ENCODE measurements around the gene DEPDC1. TPM values are rescaled to one million over a fixed set of nuclear protein-coding genes. Genes with fewer than 3 reads are reported as not detected.
A peak's percentile ranks its signal among the peaks of the same experiment; 100 is the strongest.
"Not testable (repeated sequence)": the region's sequence is repeated elsewhere in the genome, so short reads cannot be mapped to it uniquely, and the experiment has no call there.

The DEPDC1 gene, protein sequence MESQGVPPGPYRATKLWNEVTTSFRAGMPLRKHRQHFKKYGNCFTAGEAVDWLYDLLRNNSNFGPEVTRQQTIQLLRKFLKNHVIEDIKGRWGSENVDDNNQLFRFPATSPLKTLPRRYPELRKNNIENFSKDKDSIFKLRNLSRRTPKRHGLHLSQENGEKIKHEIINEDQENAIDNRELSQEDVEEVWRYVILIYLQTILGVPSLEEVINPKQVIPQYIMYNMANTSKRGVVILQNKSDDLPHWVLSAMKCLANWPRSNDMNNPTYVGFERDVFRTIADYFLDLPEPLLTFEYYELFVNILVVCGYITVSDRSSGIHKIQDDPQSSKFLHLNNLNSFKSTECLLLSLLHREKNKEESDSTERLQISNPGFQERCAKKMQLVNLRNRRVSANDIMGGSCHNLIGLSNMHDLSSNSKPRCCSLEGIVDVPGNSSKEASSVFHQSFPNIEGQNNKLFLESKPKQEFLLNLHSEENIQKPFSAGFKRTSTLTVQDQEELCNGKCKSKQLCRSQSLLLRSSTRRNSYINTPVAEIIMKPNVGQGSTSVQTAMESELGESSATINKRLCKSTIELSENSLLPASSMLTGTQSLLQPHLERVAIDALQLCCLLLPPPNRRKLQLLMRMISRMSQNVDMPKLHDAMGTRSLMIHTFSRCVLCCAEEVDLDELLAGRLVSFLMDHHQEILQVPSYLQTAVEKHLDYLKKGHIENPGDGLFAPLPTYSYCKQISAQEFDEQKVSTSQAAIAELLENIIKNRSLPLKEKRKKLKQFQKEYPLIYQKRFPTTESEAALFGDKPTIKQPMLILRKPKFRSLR
- 0.27 TPM for total RNA-seq

DNA sequence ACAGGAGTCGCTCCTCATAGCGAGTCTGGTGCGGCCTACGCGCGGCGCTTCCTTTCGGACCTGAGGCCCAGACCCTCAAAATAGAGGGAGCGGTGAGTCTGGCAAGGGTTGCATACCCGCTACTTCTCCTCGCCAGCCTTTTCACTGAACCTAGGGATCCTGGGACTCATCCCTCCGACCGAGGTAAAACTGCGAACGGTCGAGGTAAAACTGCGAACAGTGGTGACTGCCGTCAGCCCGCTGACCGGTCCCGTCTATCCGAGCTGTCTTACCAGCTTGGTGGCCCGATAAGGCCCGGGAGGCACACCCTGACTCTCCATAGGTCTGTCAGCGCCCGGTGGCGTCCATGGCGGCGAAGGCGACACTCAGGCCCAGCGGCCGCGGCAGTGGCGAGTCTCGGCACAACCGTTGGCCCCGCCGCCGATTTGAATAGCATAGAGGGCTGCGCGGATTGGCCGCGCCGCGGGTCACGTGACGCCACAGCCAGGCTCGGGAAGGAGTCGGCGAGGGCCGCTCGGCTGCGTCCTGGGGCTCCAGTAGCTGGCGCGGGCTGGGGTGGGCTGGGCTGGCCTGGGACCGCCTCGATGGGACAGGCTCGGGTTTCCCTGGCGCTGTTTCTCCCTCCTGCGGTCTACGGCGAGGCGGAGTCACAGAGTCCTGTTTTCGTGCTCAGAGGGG lies at the start of gene DEPDC1:
DEPDC1 (minus strand) TSS at position 403 of the 678 bp plus-strand sequence; CDS start at position 320, 83 bp downstream.
- DNase-seq (ENCODE audit: low spot score) (peak; percentile 96), ATAC-seq (peak; percentile 100)
- intact Hi-C loops (cut with DNase I): no loop called here

DNA sequence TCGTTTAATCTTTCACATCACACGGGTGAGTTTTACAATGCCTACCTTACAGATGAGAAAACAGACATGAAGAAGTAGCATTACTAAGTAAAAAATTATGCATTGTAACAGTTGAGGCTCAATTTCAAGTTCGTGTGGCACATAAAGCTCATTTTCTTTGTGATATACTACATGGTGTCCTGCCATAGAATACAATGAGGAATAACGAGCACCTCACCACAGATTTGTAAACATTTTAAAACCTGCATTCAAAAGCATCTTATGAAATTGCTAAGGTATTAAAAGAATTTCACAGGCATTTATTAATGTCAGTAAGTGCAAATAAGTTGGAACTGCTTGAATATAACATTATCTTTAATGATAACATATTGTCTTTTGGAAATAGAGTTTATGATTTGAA lies 47.8 kb upstream of the DEPDC1 start:
- no peak for ATAC-seq
- no peak for DNase-seq (ENCODE audit: low spot score)
- intact Hi-C loops (cut with DNase I): no loop called here

DNA sequence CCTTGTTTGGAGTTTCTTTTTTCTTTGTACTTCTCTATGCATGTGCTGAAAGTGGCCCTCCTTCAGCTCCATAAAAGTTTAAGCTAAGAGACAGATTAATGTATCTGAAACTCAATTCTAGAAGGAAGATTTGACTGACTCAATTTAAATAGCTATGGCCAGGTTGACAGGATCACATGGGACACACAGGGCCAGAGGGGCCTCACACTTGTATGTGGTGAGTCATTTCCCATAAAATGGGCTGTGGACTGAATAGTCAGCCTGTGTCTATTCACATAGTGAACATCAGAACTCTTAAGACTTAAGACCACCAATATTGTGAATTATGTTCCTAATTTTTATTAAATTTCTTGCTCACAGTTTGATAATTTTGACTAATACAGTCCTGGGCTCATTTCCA lies 45.7 kb upstream of the DEPDC1 start:
- ATAC-seq (no peak), DNase-seq (ENCODE audit: low spot score) (no peak)
- intact Hi-C loops (cut with DNase I): no loop called here

DNA sequence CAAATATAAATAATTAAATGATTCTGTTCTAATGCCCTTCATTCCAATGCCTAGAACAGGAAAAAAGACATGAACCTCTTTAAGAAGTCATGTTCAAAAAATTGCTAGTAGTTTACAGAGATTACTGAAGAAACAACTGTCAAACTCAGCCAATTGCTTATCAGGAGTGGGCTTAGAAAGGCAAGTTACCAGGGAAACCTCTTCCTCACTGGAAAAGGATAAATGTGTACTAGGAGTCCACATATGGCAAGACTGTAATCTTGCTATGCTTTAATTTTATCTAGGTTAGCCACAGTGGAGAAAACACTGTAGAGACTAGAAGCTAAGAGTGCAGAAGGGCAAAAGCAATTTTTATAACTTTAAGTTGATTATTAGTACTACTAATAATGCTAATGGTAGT lies 42.1 kb upstream of the DEPDC1 start:
- intact Hi-C loops (cut with DNase I): no loop called here
- ATAC-seq (no peak), DNase-seq (ENCODE audit: low spot score) (no peak)

DNA sequence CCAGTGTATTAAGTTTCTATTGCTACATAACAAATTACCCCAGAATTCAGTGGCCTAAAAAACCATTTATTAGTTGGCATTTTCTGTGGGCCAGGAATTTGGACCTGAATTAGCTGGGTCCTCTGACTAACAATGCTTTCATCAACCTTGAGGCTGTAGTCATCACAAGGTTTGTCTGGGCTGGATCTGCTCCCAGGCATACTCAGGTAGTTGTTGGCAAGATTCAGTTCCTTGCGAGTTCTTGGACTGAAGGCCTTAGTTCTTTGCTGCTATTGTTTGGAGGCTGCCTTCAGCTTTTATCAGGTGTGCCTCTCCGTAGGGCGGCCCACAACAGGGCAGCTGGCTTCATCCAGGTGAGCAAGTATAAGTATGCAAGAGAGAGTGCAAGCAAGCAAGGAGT lies 31.4 kb upstream of the DEPDC1 start:
- intact Hi-C loops (cut with DNase I): no loop called here
- DNase-seq (ENCODE audit: low spot score): no peak
- no peak for ATAC-seq

DNA sequence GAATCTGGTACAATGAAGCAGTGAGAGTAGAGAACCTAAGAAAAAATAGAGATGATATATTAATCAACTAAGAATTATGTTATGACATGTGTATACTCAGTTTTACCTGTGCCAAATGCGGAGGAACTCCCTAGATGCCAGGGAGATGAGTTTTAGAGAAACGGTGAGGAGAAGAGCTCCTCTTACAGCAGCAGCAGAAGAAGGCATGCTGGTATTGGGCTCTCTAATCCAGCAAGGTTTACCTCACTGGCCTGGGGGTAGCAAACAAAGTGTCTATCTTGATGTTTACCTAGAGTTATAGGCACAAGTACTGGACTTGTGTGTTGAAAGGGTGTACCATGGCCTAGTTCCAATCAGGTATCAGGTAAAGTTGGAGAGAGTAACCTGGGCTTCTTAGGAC lies 28.9 kb upstream of the DEPDC1 start:
- no peak for DNase-seq (ENCODE audit: low spot score)
- ATAC-seq: no peak
- intact Hi-C loops (cut with DNase I): no loop called here

DNA sequence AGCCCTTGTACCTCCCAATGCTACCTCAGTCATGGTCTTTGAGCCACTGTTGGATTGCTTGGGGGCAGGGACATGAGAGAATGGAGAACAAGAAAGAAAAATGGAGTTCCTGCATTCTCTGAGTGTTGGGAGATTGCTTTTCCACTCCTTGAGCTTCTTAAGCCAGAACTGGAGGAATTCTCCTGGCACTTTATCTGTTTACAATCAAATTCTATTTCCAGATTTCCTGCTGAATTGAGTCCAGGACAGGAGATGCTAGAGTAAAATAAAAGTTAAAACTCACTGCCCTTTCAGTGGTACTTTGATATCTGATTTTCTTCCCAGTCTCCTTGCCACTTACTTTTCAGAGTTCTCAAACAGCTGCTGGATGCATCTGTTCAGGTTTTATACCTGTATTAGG lies 24.4 kb upstream of the DEPDC1 start:
- DNase-seq (ENCODE audit: low spot score): no peak
- no peak for ATAC-seq
- intact Hi-C loops (cut with DNase I): no loop called here

DNA sequence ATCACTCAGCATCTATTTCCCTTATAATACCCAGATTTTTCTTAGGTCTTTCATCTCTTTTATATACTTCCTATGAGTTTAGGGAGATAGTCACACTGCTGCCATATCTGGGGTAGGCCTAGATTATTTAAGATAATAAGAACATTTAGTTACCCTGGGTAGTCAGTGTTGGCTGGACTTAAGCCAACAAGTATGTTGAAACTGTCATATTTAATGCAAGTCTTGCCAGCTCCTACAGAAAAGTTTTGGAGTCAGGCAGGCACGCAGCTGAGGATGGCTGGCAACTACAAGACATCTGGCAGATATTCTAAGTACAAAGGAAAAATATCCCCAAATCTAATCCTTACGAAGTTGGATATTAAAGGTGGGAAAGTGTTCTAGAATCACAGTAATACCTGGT lies 19.2 kb upstream of the DEPDC1 start:
- DNase-seq (ENCODE audit: low spot score): no peak
- intact Hi-C loops (cut with DNase I): no loop called here
- no peak for ATAC-seq

DNA sequence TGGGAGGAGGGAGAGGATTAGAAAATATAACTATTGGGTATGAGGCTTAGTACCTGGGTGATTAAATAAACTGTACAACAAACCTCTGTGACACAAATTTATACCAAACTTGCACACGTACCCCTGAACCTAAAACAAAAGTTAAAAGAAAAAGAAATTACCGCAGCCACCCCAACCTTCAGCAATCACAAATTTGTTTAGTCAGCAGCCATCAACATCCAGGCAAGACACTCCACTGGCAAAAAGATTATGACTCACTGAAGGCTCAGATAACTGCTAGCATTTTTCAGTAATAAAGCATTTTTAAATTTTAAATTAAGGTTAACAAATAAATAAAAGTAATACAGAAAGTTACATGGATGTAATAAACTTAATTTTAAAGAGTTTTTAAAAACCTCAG lies 14.4 kb upstream of the DEPDC1 start:
- no peak for DNase-seq (ENCODE audit: low spot score)
- ATAC-seq: no peak
- intact Hi-C loops (cut with DNase I): no loop called here

DNA sequence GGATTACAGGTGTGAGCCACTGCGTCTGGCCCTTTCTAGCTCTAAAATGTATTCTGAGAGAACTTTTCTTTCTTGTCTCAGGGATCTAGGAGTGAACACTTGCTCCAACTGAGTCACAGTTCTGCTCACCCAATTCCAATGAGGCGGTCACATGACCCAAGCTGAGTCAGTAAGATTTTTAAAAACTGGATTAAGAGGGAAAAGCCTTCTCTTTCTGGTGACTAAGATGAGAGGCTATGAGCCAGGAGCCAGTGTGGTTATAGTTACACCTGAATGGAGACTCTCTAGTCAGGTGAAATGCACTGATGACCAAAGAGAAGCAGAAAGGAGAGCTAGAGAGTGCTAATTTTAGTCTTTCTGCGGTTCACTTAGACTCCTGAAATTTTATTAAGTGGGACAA lies 9.5 kb upstream of the DEPDC1 start:
- intact Hi-C loops (cut with DNase I): no loop called here
- DNase-seq (ENCODE audit: low spot score) (no peak), ATAC-seq (no peak)

DNA sequence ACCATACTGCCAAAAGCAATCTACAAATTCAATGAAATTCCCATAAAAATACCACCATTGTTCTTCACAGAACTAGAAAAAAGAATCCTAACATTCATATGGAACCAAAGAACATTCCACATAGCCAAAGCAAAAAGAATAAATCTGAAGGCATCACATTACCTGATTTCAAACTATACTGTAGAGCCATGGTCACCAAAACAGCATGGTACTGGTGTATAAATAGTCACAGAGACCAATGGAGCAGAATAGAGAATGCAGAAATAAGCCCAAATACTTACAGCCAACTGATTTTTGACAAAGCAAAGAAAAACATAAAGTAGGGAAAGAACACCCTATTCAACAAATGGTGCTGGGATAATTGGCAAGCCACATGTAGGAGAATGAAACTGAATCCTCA lies 6.2 kb upstream of the DEPDC1 start:
- DNase-seq (ENCODE audit: low spot score): no peak
- intact Hi-C loops (cut with DNase I): no loop called here
- no peak for ATAC-seq

DNA sequence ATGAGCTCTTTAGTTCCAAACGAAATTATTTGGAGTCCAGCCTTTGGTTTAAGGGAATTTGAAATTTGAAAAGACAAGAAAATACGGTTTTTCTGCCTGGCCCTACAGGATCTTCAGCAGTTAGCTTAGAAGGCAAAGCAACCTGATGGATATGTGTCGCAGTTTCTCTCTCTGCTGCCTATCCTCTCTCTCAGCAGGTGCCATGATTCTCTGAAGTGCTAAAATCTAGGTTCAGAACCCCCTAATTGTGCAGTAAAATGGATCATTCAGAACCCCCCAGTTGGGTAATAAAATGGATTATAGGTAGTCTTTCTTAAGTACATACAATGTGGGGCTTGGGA lies 446 bp upstream of the DEPDC1 start:
- ATAC-seq (no peak), DNase-seq (ENCODE audit: low spot score) (no peak)
- intact Hi-C loops (cut with DNase I): no loop called here

DNA sequence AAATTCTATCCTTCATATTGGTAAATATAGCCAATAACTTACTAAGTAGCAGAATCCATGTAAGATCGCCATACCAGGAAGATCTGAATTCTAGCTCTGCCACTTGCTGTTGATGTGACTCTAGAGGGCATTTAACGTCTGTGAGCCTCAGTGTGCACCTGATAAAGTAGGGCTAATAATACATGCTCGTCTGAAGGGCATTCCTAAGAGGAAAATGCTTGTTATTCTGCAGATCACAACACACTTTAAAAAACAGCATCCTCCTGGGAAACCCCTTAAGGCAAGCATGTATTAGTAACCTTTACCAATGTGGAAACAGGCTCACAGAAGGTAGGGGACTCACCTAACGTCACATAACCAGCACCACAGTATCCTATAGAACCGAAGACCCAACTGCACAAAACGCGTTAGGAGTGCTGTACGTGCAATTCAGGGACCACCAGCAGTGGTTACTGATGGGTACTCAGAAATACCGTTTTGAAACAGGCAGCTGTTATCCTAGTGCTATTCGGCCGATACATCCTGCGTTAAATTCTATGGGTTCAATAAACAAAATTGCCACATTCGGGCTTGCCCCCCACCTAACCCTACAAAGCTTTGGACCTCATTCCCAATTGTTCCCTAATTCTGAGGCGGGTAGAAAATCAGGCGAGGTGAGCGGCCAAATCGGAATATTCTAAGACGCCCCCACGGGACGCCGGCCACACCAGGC lies 758 bp downstream of the DEPDC1 start:
- intact Hi-C loops (cut with DNase I): no loop called here
- ATAC-seq (no peak), DNase-seq (ENCODE audit: low spot score) (no peak)

DNA sequence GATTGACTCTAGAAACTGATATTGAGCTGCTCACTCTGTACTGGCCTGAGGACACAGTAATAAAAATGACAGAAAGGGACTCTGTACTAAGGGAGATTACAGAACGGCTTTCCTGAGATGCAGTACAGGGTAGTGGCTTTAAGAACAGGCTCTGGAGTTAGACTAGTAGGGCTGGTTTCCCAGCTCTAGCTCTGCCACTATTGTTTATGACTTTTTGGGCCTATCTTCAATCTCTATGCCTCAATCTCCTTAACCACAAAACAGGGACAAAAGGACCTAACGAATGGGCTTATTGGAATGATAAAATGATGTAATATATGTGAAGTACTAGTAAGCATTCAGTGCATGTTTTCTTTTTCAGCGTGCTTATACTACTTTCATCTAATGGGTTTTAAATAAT lies 1.4 kb downstream of the DEPDC1 start:
- DNase-seq (ENCODE audit: low spot score) (no peak), ATAC-seq (no peak)
- intact Hi-C loops (cut with DNase I): no loop called here

DNA sequence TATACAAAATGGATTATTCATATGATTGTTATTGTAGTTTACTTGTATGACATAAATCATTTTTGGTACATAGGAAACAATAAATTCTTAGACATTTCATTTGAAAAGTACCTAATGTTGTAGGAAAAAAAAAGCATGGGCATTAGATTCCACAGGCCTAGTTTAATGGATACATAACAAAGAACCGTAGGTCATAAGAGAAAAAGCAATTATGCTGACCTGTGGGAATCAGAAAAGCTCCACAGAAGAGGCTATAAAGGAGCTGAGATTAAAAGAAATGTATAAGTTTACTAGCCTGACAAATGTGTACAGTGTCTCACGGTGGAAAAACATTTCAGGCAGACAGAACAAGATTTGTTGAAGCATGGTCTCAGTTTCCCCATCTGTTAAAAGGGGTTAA lies 3.7 kb downstream of the DEPDC1 start:
- DNase-seq (ENCODE audit: low spot score) (no peak), ATAC-seq (no peak)
- intact Hi-C loops (cut with DNase I): no loop called here

DNA sequence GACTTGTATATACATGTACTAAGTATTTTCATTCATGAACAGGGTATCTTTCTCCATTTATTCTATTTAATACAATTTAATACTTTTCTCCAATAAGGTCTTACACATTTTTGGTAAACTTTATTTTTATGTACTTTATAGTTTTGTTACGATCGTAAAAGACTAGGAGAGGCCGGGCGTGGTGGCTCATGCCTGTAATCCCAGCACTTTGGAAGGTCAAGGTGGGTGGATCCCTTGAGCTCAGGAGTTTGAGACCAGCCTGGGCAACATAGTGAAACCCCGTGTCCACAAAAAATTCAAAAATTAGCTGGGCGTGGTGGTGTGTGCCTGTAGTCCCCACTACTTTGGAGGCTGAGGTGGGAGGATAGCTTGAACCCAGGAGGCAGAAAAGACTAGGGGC lies 4.6 kb downstream of the DEPDC1 start:
- intact Hi-C loops (cut with DNase I); ATAC-seq; DNase-seq (ENCODE audit: low spot score): not testable (repeated sequence)

DNA sequence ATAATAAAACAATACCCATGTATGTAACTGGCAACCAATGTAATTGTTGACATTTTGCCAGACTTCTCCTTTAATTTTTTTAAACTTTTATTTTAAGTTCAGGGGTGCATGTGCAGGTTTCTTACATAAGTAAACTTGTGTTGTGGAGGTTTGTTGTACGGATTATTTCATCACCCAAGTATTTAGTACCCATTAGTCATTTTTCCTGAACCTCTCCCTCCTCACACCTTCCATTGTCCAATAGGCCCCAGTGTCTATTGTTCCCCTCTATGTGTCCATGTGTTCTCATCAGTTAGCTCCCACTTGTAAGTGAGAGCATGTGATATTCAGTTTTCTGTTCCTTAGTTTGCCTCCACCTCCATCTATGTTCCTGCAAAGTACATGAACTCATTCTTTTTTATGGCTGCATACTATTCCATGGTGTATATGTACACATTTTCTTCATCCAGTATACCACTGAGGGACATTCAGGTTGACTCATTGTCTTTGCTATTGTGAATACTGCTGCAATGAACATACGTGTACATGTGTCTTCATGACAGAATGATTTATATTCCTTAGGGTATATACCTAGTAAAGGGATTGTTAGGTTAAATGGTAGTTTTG lies 6.7 kb downstream of the DEPDC1 start:
- no peak for DNase-seq (ENCODE audit: low spot score)
- ATAC-seq: no peak
- intact Hi-C loops (cut with DNase I): no loop called here

DNA sequence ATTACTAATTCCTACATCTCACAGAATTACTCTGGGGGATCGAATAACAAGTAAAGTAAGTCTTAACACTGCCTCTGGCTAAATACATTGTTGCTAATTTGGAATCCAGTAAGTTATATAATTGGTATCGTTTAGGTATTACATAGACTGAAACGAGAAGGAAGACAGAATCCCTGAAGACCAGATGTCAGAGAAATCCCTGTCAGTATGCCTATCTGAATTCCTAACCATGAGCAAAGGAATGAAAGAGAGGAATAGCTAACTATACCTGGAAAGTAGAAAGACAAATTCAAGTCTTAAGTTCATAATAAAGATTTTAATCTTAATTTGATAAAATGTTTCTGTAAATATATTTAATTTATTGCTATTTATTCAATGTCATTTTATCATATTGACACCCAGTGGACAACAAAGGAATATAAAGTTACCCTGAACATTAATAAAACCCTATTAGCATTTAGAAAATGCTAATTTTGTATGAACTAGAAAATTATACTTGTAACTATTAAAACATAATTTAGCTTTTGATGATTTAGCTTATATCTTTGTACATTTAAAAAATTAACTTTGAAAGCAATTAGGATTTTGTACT lies 11.4 kb downstream of the DEPDC1 start:
- DNase-seq (ENCODE audit: low spot score) (no peak), ATAC-seq (no peak)
- intact Hi-C loops (cut with DNase I): no loop called here

DNA sequence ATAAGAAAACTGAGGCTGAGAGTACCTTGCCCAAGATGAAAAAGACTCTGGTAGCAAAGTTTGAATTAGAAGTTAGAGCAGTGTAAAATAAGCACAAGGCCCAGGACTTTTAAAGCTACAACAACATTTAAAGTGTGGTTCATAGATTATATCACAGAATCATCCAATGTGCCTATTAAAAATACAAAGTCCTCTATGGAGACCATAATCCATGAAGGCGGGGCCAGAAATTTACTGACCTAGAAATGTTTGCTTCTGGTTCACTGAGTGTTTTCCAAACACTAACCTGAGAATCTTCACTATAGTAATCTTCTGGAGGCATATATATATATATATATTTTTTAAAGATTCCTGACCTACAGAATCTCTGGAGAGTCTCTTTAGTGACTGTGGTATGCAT lies 12.3 kb downstream of the DEPDC1 start:
- DNase-seq (ENCODE audit: low spot score): no peak
- ATAC-seq: no peak
- intact Hi-C loops (cut with DNase I): no loop called here
